ENCODE data around the gene EIF3A.

DNA sequence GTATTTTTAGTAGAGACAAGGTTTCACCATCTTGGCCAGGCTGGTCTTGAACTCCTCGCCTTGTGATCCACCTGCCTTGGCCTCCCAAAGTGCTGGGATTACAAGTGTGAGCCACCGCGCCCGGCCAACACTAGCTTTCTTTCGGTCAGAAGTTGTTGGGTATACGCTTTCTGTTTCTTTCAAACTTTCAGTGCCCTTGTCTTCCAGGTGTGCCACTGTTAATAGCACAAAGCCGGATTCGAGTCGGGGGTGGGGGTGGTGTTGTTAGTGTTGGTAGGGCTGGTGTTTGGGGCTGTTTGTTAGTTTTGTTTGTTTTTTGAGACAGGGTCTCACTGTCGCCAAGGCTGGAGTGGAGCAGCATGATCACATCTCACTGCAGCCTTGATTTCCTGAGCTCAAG, 84.9 kb downstream of the EIF3A start:
- TF ChIP-seq, protein P1, sequence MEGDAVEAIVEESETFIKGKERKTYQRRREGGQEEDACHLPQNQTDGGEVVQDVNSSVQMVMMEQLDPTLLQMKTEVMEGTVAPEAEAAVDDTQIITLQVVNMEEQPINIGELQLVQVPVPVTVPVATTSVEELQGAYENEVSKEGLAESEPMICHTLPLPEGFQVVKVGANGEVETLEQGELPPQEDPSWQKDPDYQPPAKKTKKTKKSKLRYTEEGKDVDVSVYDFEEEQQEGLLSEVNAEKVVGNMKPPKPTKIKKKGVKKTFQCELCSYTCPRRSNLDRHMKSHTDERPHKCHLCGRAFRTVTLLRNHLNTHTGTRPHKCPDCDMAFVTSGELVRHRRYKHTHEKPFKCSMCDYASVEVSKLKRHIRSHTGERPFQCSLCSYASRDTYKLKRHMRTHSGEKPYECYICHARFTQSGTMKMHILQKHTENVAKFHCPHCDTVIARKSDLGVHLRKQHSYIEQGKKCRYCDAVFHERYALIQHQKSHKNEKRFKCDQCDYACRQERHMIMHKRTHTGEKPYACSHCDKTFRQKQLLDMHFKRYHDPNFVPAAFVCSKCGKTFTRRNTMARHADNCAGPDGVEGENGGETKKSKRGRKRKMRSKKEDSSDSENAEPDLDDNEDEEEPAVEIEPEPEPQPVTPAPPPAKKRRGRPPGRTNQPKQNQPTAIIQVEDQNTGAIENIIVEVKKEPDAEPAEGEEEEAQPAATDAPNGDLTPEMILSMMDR (IDR thresholded peaks at IDR 0.05), result no peak
- TF ChIP-seq POLR2AphosphoS5 (IDR thresholded peaks at IDR 0.05; ENCODE audit: low read depth, low read length), result no peak
